Right renal pelvis (tissue), 4 donors: ENCODE results near the gene FAM83F. TPM values are rescaled to one million over a fixed set of nuclear protein-coding genes. Genes with fewer than 3 reads are reported as not detected.
"Not testable (repeated sequence)": the region's sequence is repeated elsewhere in the genome, so short reads cannot be mapped to it uniquely, and the experiment has no call there.

ENCODE experiments used
- DNase-seq, 4 donors: peaks; one replicate each; pipeline ENCODE4 v3.0.0-alpha.2; 2013; ENCODE audit warnings: low read depth in 4 of 4, low spot score in 3 of 4, missing footprints in 1 of 4
- polyA plus RNA-seq, 4 donors: library from polyadenylated mRNA; unstranded; fragments of 120-200 nt; gene quantifications; one replicate each; pipeline ENCODE4 v1.2.1, GENCODE V29; 2013; ENCODE audit not compliant: insufficient read length in 4 of 4

FAM83F gene
- polyA plus RNA-seq, 4 donors: 2.0 to 2.4 (median 2.3) TPM

DNA sequence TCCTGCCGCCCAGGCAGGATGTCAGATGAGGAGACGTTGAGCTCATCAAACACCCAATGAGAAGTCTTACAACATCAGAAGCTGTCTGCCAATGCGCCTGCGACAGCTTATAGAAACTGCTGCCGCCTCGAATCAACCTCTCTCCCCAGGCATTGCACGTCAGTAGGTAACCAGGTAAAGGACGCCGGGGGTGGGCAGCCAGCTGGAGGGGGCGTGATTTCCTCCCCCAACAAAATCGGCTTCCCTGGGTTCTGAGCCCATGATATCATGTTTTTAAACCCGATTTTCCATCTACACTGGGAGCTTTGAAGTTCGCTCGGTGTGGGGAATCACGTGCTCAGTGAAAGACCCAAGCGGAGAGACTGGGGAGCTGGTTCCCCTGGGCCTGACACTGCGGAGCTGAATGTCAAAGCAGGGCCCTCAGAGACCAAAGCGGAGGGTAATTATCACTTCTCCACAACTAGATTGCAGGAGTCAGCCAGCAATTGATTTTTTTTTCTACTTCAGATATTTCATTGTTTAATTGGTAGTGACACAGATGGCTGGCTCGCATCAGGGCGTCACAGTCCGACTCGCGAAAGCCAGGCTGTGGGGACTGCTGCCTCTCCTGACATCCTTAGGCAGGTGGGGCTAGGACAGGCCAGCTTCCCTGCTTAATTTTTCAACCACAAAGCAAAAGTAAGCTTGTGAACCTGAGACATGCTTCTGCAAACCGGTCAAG, 15.4 kb downstream of the FAM83F start:
- DNase-seq: no peak

GRCh38 chr22:40010746-40011145, 16.0 kb downstream of the FAM83F start:
- no peak for DNase-seq

- no peak for DNase-seq
Measured at GRCh38 chr22:40014667-40015248, 20.0 kb downstream of the FAM83F start.

DNA sequence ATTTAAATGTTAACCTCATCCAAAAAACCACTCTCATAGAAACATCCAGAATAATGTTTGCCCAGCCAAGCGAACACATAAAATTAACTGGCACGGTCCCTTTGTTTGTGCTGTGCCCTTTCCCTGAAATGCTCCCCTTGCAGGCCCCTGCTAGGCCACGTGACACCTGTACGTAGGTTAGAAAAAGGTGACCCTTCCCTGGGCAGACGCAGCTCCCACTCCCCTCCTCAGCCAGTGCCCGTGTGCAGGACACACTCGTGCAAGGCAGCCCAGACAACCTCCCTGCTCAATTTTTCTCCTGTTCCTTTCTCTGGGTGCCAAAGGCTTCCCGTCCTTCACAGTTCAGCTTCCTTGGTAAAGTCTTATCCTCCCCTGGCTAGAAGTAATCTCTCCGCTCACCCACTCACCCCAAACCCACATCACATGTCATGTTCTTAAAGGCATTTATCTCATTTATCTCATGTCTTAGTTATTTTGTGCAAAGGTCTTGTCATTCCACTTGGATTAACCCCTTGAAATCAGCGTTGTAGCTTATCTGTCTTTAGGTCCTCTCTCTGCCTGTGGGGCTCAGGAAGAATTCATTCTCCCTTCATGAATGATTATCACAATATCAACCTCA, 20.7 kb downstream of the FAM83F start:
- DNase-seq: no peak

GRCh38 chr22:40018051-40018450, 23.3 kb downstream of the FAM83F start:
- no peak for DNase-seq

DNA sequence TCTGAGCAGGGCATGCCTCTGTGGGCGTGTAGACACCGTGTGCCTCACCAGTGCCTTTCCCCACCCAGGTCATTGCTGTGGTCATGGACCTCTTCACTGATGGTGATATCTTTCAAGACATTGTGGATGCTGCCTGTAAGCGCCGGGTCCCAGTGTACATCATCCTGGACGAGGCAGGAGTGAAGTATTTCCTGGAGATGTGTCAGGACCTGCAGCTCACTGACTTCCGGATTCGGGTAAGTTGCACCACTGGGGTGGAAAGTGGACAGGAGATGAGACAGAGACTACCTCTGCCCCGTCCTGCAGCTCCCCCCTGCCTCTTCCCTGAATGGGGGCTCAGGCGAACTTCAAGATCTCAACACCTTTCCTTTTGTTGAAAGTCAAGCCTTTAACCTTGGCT, 24.3 kb downstream of the FAM83F start:
- DNase-seq: no peak

DNA sequence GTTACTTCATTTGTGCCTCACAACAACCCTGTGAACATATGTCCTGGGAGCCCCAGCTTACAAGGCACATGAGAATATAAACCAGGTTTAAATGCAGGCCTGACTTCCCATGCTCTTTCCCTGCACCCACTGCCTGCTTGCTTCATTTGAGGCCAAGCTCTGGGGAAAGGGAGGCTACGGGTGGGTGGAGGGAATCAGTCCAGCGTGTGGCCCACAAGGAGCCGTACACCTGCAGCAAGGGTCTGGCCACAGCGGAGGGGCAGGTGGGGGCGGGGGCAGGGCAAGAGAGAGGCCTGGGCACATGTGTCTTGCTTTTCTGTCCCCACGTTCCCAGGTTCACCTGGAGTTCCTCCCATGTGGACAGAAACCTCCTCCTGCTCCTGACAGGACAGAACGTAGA, 26.2 kb downstream of the FAM83F start:
- no peak for DNase-seq

- DNase-seq: no peak
Measured at GRCh38 chr22:40021401-40022000, 26.7 kb downstream of the FAM83F start.

DNA sequence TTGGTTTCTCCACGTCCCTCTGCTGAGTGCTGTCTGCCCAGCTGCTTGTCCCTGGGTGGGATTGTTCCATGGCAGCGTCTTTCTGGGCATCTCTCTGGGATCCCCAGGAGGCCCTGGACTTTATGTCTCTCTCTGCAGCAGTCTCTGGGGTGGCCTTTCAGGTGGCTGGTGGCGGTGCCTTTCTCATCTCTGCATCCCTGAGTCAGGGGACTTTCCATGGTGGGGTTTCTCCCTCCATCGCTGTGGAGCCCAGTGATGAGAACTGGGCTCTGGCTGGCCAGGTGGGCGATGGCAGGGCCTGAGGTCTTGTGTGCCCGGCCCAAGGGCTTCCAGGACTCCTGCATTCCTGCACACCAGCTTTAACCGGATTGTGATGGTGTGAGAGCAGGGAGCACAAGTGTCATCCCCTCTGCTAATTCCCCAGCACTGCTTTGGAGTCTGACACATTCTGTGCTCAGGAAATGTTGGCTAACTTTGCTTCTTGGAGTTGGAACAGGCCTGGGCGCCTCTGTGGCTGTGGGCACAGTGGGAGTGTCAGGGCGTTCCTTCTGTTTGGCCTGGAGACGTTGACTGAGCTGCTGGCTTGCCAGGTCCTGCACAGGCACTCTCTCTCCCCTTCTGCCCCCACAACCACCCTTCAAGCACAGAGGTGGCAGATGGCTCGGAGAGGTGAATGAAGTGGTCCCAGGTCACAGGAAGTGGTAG, 27.9 kb downstream of the FAM83F start:
- DNase-seq: no peak

GRCh38 chr22:40023341-40023841, 28.6 kb downstream of the FAM83F start:
- DNase-seq: no peak

- DNase-seq: no peak
Measured at GRCh38 chr22:40024201-40025061, 29.7 kb downstream of the FAM83F start.

GRCh38 chr22:40025062-40025379, 30.3 kb downstream of the FAM83F start:
- not testable (repeated sequence) for DNase-seq

GRCh38 chr22:40025856-40026255, 31.1 kb downstream of the FAM83F start:
- DNase-seq: no peak

DNA sequence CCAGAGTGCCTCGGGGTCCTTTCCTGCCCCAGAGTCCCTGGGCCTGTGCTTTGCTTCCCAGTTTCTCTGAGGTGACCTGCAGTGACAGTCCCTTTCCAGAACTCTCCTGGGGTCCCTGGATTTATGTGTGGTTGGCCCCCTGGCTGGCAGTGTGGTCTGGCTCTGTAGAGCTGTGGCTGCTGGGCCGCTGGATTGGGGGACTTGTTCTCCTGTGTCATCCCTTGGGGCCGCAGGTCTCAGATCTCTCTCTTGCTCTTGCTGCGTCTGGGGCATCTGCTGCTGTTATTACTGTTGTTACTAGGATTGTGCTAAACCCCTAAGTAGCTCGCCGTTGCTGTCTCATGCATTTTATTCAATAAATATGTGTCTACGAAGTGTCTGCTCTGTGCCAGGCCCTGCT, 31.9 kb downstream of the FAM83F start:
- no peak for DNase-seq

- DNase-seq: no peak
Measured at GRCh38 chr22:40027191-40028097, 32.7 kb downstream of the FAM83F start.

DNA sequence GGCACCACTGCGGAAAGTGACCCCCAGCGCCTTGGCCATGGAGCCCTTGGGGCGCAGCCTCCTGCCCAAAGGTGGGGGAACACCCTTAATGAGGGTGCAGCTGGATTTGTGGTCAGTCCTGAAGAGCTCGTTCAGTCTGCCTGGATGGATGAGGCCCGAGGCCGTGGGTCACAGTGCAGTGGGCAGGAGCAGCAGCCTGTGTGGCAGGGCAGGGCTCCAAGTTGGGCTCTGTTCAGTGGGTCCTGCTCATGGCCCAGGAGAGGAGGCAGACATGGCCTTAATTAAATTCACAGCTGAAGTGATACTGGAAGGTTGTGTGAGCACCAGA, 33.3 kb downstream of the FAM83F start:
- DNase-seq: no peak

- no peak for DNase-seq
Measured at GRCh38 chr22:40029189-40029890, 34.6 kb downstream of the FAM83F start.

DNA sequence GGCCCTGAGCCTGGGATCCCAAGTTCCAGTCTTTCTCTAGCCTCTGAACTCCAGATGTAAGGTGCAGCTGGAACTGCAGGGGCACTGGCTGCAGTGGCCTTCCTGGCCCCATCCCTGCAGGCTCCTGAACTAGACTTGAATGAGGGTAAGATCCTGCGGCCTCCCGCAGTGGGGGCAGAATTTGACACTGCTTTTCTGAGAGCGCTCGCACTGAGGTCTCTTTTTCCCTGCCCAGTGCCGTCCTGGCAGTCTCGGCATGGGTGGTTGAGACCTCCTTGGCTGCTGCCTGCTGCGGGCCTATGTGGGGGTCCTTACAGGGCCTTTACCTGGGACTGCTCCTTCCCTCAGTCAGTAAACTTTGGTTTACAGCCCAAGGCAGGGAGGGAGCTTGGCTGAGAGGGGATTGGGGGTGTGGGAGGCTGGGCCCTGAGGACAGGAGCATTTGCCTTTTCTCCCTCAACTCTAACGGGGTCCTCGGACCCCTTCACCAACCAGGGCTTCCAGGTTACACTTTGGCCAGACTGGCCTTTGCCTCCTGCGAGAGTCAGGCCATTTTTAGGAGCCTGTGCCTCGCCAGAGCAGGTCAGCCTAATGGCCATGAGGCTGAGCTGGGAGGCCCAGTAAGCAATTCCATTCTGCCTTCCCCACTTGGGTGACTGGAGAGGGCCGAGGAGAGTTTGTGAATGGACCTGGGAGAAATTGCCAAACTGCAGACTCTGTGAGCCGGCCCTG, 35.4 kb downstream of the FAM83F start:
- DNase-seq: no peak
